Measurements from ENCODE around the gene SOWAHB. TPM values are rescaled to one million over a fixed set of nuclear protein-coding genes. Genes with fewer than 3 reads are reported as not detected.

The SOWAHB gene
- total and polyA plus RNA-seq, 4 donors: 2.5 to 30.5 (median 10.1) TPM

GRCh38 chr4:76850010-76850441 is 47.9 kb downstream of the SOWAHB start:
- H3K9me3 ChIP-seq (ENCODE audit: control insufficient read depth in 4 of 4, low read length in 3 of 4): no peaks in the 10 kb centered on the region
- no peak for DNase-seq (ENCODE audit: low spot score)
- no peak overlapping the region for H3K4me3 ChIP-seq (ENCODE audit: low read depth in 1 of 3, low read length in 3 of 3)
- TF ChIP-seq FOXA1 (IDR thresholded peaks at IDR 0.05): no peak
- TF ChIP-seq, protein P1, sequence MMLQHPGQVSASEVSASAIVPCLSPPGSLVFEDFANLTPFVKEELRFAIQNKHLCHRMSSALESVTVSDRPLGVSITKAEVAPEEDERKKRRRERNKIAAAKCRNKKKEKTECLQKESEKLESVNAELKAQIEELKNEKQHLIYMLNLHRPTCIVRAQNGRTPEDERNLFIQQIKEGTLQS (IDR thresholded peaks at IDR 0.05): no peak
- no peak for TF ChIP-seq CTCF (IDR thresholded peaks at IDR 0.05; ENCODE audit: low read depth, low read length, missing input control)
- TF ChIP-seq EGR1 (IDR thresholded peaks at IDR 0.05; ENCODE audit: low read depth in 2 of 2): no peak
- TF ChIP-seq, protein P2, sequence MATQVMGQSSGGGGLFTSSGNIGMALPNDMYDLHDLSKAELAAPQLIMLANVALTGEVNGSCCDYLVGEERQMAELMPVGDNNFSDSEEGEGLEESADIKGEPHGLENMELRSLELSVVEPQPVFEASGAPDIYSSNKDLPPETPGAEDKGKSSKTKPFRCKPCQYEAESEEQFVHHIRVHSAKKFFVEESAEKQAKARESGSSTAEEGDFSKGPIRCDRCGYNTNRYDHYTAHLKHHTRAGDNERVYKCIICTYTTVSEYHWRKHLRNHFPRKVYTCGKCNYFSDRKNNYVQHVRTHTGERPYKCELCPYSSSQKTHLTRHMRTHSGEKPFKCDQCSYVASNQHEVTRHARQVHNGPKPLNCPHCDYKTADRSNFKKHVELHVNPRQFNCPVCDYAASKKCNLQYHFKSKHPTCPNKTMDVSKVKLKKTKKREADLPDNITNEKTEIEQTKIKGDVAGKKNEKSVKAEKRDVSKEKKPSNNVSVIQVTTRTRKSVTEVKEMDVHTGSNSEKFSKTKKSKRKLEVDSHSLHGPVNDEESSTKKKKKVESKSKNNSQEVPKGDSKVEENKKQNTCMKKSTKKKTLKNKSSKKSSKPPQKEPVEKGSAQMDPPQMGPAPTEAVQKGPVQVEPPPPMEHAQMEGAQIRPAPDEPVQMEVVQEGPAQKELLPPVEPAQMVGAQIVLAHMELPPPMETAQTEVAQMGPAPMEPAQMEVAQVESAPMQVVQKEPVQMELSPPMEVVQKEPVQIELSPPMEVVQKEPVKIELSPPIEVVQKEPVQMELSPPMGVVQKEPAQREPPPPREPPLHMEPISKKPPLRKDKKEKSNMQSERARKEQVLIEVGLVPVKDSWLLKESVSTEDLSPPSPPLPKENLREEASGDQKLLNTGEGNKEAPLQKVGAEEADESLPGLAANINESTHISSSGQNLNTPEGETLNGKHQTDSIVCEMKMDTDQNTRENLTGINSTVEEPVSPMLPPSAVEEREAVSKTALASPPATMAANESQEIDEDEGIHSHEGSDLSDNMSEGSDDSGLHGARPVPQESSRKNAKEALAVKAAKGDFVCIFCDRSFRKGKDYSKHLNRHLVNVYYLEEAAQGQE (IDR thresholded peaks at IDR 0.05): no peak
- peak in 1 of 2 donors; percentile 55 for TF ChIP-seq HNF4A (conservative IDR thresholded peaks at IDR 0.05)
- peak; percentile 8 to 11 for TF ChIP-seq RAD21 (IDR thresholded peaks at IDR 0.05)
- TF ChIP-seq NR2F2 (IDR thresholded peaks at IDR 0.05): no peak
- TF ChIP-seq YY1 (IDR thresholded peaks at IDR 0.05): no peak
- TF ChIP-seq GABPA (IDR thresholded peaks at IDR 0.05 in 1 of 2, conservative IDR thresholded peaks at IDR 0.05 in 1 of 2): no peak
- no peak for TF ChIP-seq FOXA2 (IDR thresholded peaks at IDR 0.05)
- TF ChIP-seq ZBTB33 (IDR thresholded peaks at IDR 0.05): no peak
- no peak for TF ChIP-seq TAF1 (conservative IDR thresholded peaks at IDR 0.05)
- no peak for TF ChIP-seq HNF4G (IDR thresholded peaks at IDR 0.05)
- TF ChIP-seq, protein P3, sequence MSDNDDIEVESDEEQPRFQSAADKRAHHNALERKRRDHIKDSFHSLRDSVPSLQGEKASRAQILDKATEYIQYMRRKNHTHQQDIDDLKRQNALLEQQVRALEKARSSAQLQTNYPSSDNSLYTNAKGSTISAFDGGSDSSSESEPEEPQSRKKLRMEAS (IDR thresholded peaks at IDR 0.05): no peak
- TF ChIP-seq JUND (IDR thresholded peaks at IDR 0.05): peak in 1 of 2 donors; percentile 47
- TF ChIP-seq RXRA (IDR thresholded peaks at IDR 0.05): peak in 1 of 2 donors; percentile 64
- TF ChIP-seq SP1 (IDR thresholded peaks at IDR 0.05): no peak
- H3K27ac ChIP-seq (ENCODE audit: low read depth in 1 of 2, low read length in 2 of 2): no peak overlapping the region
- H3K27me3 ChIP-seq (ENCODE audit: control insufficient read depth in 4 of 4, insufficient read depth in 4 of 4, low read length in 3 of 4): no peaks in the 10 kb centered on the region
- no peaks in the 10 kb centered on the region for H3K36me3 ChIP-seq (ENCODE audit: control insufficient read depth in 4 of 4, insufficient read depth in 3 of 4, low read depth in 1 of 4, low read length in 3 of 4)
- no peaks in the 10 kb centered on the region for H3K4me1 ChIP-seq (ENCODE audit: control insufficient read depth in 4 of 4, insufficient read depth in 4 of 4, low read length in 3 of 4)
- no peak overlapping the region for H3K9ac ChIP-seq (ENCODE audit: low read depth in 1 of 2, low read length in 2 of 2)
- WGBS: 36% methylated on average over 4 of the region's 4 CpGs

Other genes starting within 250 kb of the SOWAHB start
- gene SEPTIN11, start 51.6 kb upstream of the SOWAHB start, total RNA-seq: 10 to 100 TPM; 28.5 to 37.4 TPM
- 10 to 100 TPM; 17.2 to 21.6 TPM for gene SEPTIN11, start 51.6 kb upstream of the SOWAHB start, polyA plus RNA-seq
- 10 to 100 TPM; 36.2 to 82.1 TPM for gene CCNI, start 177.8 kb upstream of the SOWAHB start, total RNA-seq
- gene CCNI, start 177.8 kb upstream of the SOWAHB start, polyA plus RNA-seq: 10 to 100 TPM; 42.5 to 87.5 TPM